Endodermal cell (in vitro differentiated cells): ENCODE results near the gene HEMGN. TPM values are rescaled to one million over a fixed set of nuclear protein-coding genes. Genes with fewer than 3 reads are reported as not detected.
"Not testable (repeated sequence)": the region's sequence is repeated elsewhere in the genome, so short reads cannot be mapped to it uniquely, and the experiment has no call there.

Experiments
- DNase-seq: peaks from one replicate; pipeline ENCODE4 v3.0.0-alpha.2; 2017
- H3K27ac ChIP-seq: 2 replicates; pipeline ENCODE4 v1.5.1; 2013; ENCODE audit warnings: mild to moderate bottlenecking, low read depth, low read length, moderate library complexity
- H3K27me3 ChIP-seq: 2 replicates; pipeline ENCODE4 v1.6.1; 2013; ENCODE audit warnings: mild to moderate bottlenecking, low read length, moderate library complexity; ENCODE audit not compliant: insufficient read depth, control insufficient read depth, poor library complexity, severe bottlenecking
- H3K36me3 ChIP-seq: 2 replicates; pipeline ENCODE4 v1.7.0; 2013; ENCODE audit warnings: mild to moderate bottlenecking, low read length, moderate library complexity; ENCODE audit not compliant: control insufficient read depth, insufficient read depth
- H3K4me1 ChIP-seq: one replicate; pipeline ENCODE4 v1.7.0; 2013; ENCODE audit warnings: low read length; ENCODE audit not compliant: control insufficient read depth, insufficient read depth
- H3K4me3 ChIP-seq: 2 replicates; pipeline ENCODE4 v1.5.1; 2013; ENCODE audit warnings: mild to moderate bottlenecking, low read length, moderate library complexity
- H3K9ac ChIP-seq: 2 replicates; pipeline ENCODE4 v1.6.1; 2013; ENCODE audit warnings: mild to moderate bottlenecking, low read length, moderate library complexity; ENCODE audit not compliant: poor library complexity, severe bottlenecking; ENCODE audit errors: extremely low read depth
- H3K9me3 ChIP-seq: 2 replicates; pipeline ENCODE4 v1.6.1; 2013; ENCODE audit warnings: mild to moderate bottlenecking, low read length, moderate library complexity; ENCODE audit not compliant: control insufficient read depth
- H3K27ac Mint-ChIP-seq: 2 replicates; pipeline ENCODE4 v1.8.0; 2020; ENCODE audit warnings: mixed read lengths
- H3K27me3 Mint-ChIP-seq: 2 replicates; pipeline ENCODE4 v1.8.0; 2021; ENCODE audit warnings: mild to moderate bottlenecking, mixed read lengths; ENCODE audit not compliant: insufficient read depth
- H3K36me3 Mint-ChIP-seq: 2 replicates; pipeline ENCODE4 v1.8.0; 2020; ENCODE audit warnings: low read depth, mixed read lengths
- H3K4me1 Mint-ChIP-seq: 2 replicates; pipeline ENCODE4 v1.8.0; 2020; ENCODE audit warnings: mixed read lengths
- H3K4me3 Mint-ChIP-seq: 2 replicates; pipeline ENCODE4 v1.8.0; 2020; ENCODE audit warnings: mild to moderate bottlenecking, moderate library complexity, mixed read lengths
- H3K9me3 Mint-ChIP-seq: 2 replicates; pipeline ENCODE4 v1.8.0; 2020; ENCODE audit warnings: mild to moderate bottlenecking, mixed read lengths
- CTCF ChIP-seq: fragments of 200-600 bp; sonication (generic); conservative IDR thresholded peaks from 2 replicates; pipeline ENCODE4 v1.5.0; 2021; ENCODE audit warnings: antibody characterized with exemption, mild to moderate bottlenecking
- WGBS, 2 experiments: methylation state at CpG; one replicate each; pipeline versions ENCODE4 v1.1.5 to v1.1.7; 2013; ENCODE audit warnings: missing lambda C conversion rate in 2 of 2, mixed read lengths in 1 of 2; ENCODE audit not compliant: insufficient coverage in 1 of 2, insufficient read length in 1 of 2; 5-methylcytosine and 5-hydroxymethylcytosine counted together
- total RNA-seq, 2 donors: library from RNA; stranded (reverse); fragmentation: NEBNext Ultra II Directional in 1 of 2; extraction: Animal tissue kit (Norgen Biotek cat#: 25700) in 1 of 2; gene quantifications; 2 replicates in 1 of 2; 3 replicates in 1 of 2; pipeline ENCODE4 v1.2.1, GENCODE V29; 2021

The HEMGN gene
- total RNA-seq, 2 donors from 2014 or later, result not detected

GRCh38 chr9:97945470-97945869 is 7.5 kb upstream of the HEMGN start:
- H3K4me3 Mint-ChIP-seq, H3K27ac Mint-ChIP-seq, H3K36me3 Mint-ChIP-seq, H3K36me3 ChIP-seq, DNase-seq, H3K9me3 ChIP-seq, H3K4me1 ChIP-seq, H3K9me3 Mint-ChIP-seq, H3K4me1 Mint-ChIP-seq, H3K9ac ChIP-seq, H3K4me3 ChIP-seq, H3K27ac ChIP-seq: not testable (repeated sequence)
- H3K27me3 ChIP-seq, result peaks cover 60% of the 10 kb centered on the region
- peaks cover 65% of the 10 kb centered on the region for H3K27me3 Mint-ChIP-seq
- 78 to 81% methylated on average over 1 to 2 of the region's 2 CpGs for WGBS, 2 experiments

GRCh38 chr9:97944612-97945011 is 6.6 kb upstream of the HEMGN start:
- H3K4me1 Mint-ChIP-seq, result no peaks in the 10 kb centered on the region
- Histone ChIP-seq H3K27ac (no peak overlapping the region), H3K4me3 (no peak overlapping the region), H3K9me3 (no peaks in the 10 kb centered on the region), H3K27me3 (peaks cover 66% of the 10 kb centered on the region), H3K9ac (no peak overlapping the region), H3K4me1 (no peaks in the 10 kb centered on the region), H3K36me3 (no peaks in the 10 kb centered on the region)
- peaks cover 4% of the 10 kb centered on the region for H3K9me3 Mint-ChIP-seq
- whole genome bisulfite sequencing, 2 experiments, result 80% methylated on average over 3 of the region's 3 CpGs; no CpG with 5 or more reads in 1 of the 2 experiments
- H3K27ac Mint-ChIP-seq, result no peak overlapping the region
- TF ChIP-seq CTCF, result no peak
- no peaks in the 10 kb centered on the region for H3K36me3 Mint-ChIP-seq
- DNase-seq, result no peak
- peaks cover 65% of the 10 kb centered on the region for H3K27me3 Mint-ChIP-seq
- no peak overlapping the region for H3K4me3 Mint-ChIP-seq

GRCh38 chr9:97943308-97943855 is 5.4 kb upstream of the HEMGN start:
- Mint-ChIP-seq H3K4me1 (no peaks in the 10 kb centered on the region), H3K36me3 (no peaks in the 10 kb centered on the region), H3K4me3 (no peak overlapping the region), H3K9me3 (peaks cover 4% of the 10 kb centered on the region), H3K27me3 (peaks cover 65% of the 10 kb centered on the region), H3K27ac (no peak overlapping the region)
- Histone ChIP-seq H3K4me3 (no peak overlapping the region), H3K9ac (no peak overlapping the region), H3K9me3 (no peaks in the 10 kb centered on the region), H3K36me3 (no peaks in the 10 kb centered on the region), H3K27ac (no peak overlapping the region), H3K4me1 (no peaks in the 10 kb centered on the region), H3K27me3 (peaks cover 70% of the 10 kb centered on the region)
- no peak for DNase-seq
- TF ChIP-seq CTCF, result no peak

GRCh38 chr9:97941323-97941722 is 3.4 kb upstream of the HEMGN start:
- WGBS, 2 experiments, result 80 to 87% methylated on average over 1 of the region's 1 CpG
- Mint-ChIP-seq H3K9me3 (no peaks in the 10 kb centered on the region), H3K27me3 (peaks cover 63% of the 10 kb centered on the region), H3K36me3 (no peaks in the 10 kb centered on the region), H3K4me3 (no peak overlapping the region), H3K27ac (no peak overlapping the region), H3K4me1 (no peaks in the 10 kb centered on the region)
- Histone ChIP-seq H3K4me3 (no peak overlapping the region), H3K27ac (no peak overlapping the region), H3K9ac (no peak overlapping the region), H3K9me3 (no peaks in the 10 kb centered on the region), H3K27me3 (peaks cover 86% of the 10 kb centered on the region), H3K4me1 (no peaks in the 10 kb centered on the region), H3K36me3 (no peaks in the 10 kb centered on the region)
- DNase-seq, result no peak
- TF ChIP-seq CTCF, result no peak
